Left renal cortex interstitium (tissue), 4 donors: ENCODE data around the gene CIAPIN1. TPM values are rescaled to one million over a fixed set of nuclear protein-coding genes. Genes with fewer than 3 reads are reported as not detected.
A peak's percentile ranks its signal among the peaks of the same experiment; 100 is the strongest.

Source experiments
- DNase-seq, 4 donors: peaks; one replicate each; pipeline ENCODE4 v3.0.0-alpha.2; 2013; ENCODE audit warnings: low read depth in 4 of 4, low spot score in 2 of 4, missing footprints in 1 of 4
- polyA plus RNA-seq, 4 donors: library from polyadenylated mRNA; unstranded; fragments of 120-200 nt; gene quantifications; one replicate each; pipeline ENCODE4 v1.2.1, GENCODE V29; 2013; ENCODE audit not compliant: insufficient read length in 4 of 4

The CIAPIN1 gene
- polyA plus RNA-seq = 10 to 100 TPM; 92.4 to 96.9 (median 93.4) TPM

GRCh38 chr16:57447186-57447962, at the start of gene CIAPIN1, which contains the start of gene COQ9:
Gene CIAPIN1, minus strand, starts transcription at chr16:57447385. Its CDS starts 6,457 bp downstream, at chr16:57440928.
Gene COQ9, plus strand, starts transcription at chr16:57447479. Its CDS starts 27 bp downstream, at chr16:57447506.
- DNase-seq = peak; percentile 75 to 92 (median 86)

- DNase-seq = no peak
Measured at GRCh38 chr16:57493767-57494166, 46.6 kb upstream of the CIAPIN1 start.

- no peak for DNase-seq
Measured at GRCh38 chr16:57489229-57489628, 42.0 kb upstream of the CIAPIN1 start.

GRCh38 chr16:57486858-57487834, 40.0 kb upstream of the CIAPIN1 start:
- no peak for DNase-seq

GRCh38 chr16:57485916-57486857, 39.0 kb upstream of the CIAPIN1 start, which contains the start of gene DOK4:
Gene DOK4, minus strand, starts transcription at chr16:57486493. Its CDS starts 6,986 bp downstream, at chr16:57479507.
- no peak for DNase-seq

GRCh38 chr16:57485091-57485915, 38.1 kb upstream of the CIAPIN1 start:
- no peak for DNase-seq

- no peak for DNase-seq
Measured at GRCh38 chr16:57484515-57485005, 37.4 kb upstream of the CIAPIN1 start.

GRCh38 chr16:57483725-57484514, 36.7 kb upstream of the CIAPIN1 start:
- no peak for DNase-seq

GRCh38 chr16:57482845-57483545, 35.8 kb upstream of the CIAPIN1 start:
- no peak for DNase-seq

GRCh38 chr16:57481421-57481820, 34.2 kb upstream of the CIAPIN1 start:
- no peak for DNase-seq

GRCh38 chr16:57480754-57481230, 33.6 kb upstream of the CIAPIN1 start:
- no peak for DNase-seq

GRCh38 chr16:57479976-57480753, 33.0 kb upstream of the CIAPIN1 start:
- no peak for DNase-seq

- peak in 1 of 4 donors; percentile 56 for DNase-seq
Measured at GRCh38 chr16:57479205-57479975, 32.2 kb upstream of the CIAPIN1 start.

- no peak for DNase-seq
Measured at GRCh38 chr16:57478396-57479204, 31.4 kb upstream of the CIAPIN1 start.
